PC-3 (cell line): Measurements from ENCODE around the gene TBPL1. TPM values are rescaled to one million over a fixed set of nuclear protein-coding genes. Genes with fewer than 3 reads are reported as not detected.

ENCODE experiments used
- ATAC-seq: fragments of 200-7000 bp; cut with Tn5 transposase; 2 replicates; pipeline ENCODE4 v1.9.1; 2020; ENCODE audit warnings: mild to moderate bottlenecking, moderate library complexity
- BruUV-seq: library from RNA; stranded (reverse); fragments of 400-500 nt; replicated peaks from 2 replicates; lab custom pipeline; 2021; lab: Mats Ljungman, UMichigan
- CTCF ChIA-PET: fragments of 300-600 bp; sonication (Branson Sonifier 250); formaldehyde crosslinking; loops from one replicate; lab custom pipeline; 2022; ENCODE audit warnings: antibody characterized with exemption; lab: Charles Lee
- POLR2A ChIA-PET: fragments of 300-600 bp; sonication (Branson Sonifier 250); formaldehyde crosslinking; loops from one replicate; lab custom pipeline; 2022; ENCODE audit warnings: antibody characterized with exemption; ENCODE audit not compliant: unreplicated experiment; lab: Charles Lee
- DNase-seq: peaks from one replicate; pipeline ENCODE4 v3.0.0-alpha.2; 2015
- H2AFZ ChIP-seq: fragments of 300-600 bp; sonication (generic); 2 replicates; pipeline ENCODE4 v1.6.0; 2016; ENCODE audit warnings: antibody characterized with exemption, low read length
- H3F3A ChIP-seq: fragments of 300-600 bp; sonication (generic); one replicate; pipeline ENCODE4 v1.6.0; 2017; ENCODE audit warnings: antibody characterized with exemption, low read length, control low read depth, mild to moderate bottlenecking; ENCODE audit not compliant: unreplicated experiment
- H3K27ac ChIP-seq: fragments of 300-600 bp; sonication (generic); 2 replicates; pipeline ENCODE4 v1.5.1; 2016; ENCODE audit warnings: mild to moderate bottlenecking, low read length
- H3K27me3 ChIP-seq: fragments of 300-600 bp; sonication (generic); 2 replicates; pipeline ENCODE4 v1.6.1; 2016; ENCODE audit warnings: low read length, mixed read lengths
- H3K36me3 ChIP-seq: fragments of 300-600 bp; sonication (generic); 2 replicates; pipeline ENCODE4 v1.6.1; 2016; ENCODE audit warnings: low read depth, mixed run types, low read length, mixed read lengths
- H3K4me1 ChIP-seq: fragments of 300-600 bp; sonication (generic); 2 replicates; pipeline ENCODE4 v1.5.1; 2016; ENCODE audit warnings: low read length; ENCODE audit not compliant: insufficient read depth
- H3K4me2 ChIP-seq: fragments of 300-600 bp; sonication (generic); 2 replicates; pipeline ENCODE4 v1.6.0; 2016; ENCODE audit warnings: low read length
- H3K4me3 ChIP-seq: fragments of 300-600 bp; sonication (generic); 2 replicates; pipeline ENCODE4 v1.5.1; 2016; ENCODE audit warnings: mild to moderate bottlenecking, low read length, mixed read lengths
- H3K79me2 ChIP-seq: fragments of 300-600 bp; sonication (generic); 2 replicates; pipeline ENCODE4 v1.6.1; 2017; ENCODE audit warnings: low read length, mixed read lengths
- H3K9ac ChIP-seq: fragments of 300-600 bp; sonication (generic); 2 replicates; pipeline ENCODE4 v1.6.0; 2016; ENCODE audit warnings: mild to moderate bottlenecking, low read length
- H3K9me2 ChIP-seq: fragments of 300-600 bp; sonication (generic); replicated peaks from 2 replicates; pipeline ENCODE4 v1.6.1; 2016; ENCODE audit warnings: mixed run types, low read length, mixed read lengths
- H3K9me3 ChIP-seq: fragments of 300-600 bp; sonication (generic); 2 replicates; pipeline ENCODE4 v1.6.1; 2016; ENCODE audit warnings: low read length, mixed read lengths
- H4K20me1 ChIP-seq: fragments of 300-600 bp; sonication (generic); 2 replicates; pipeline ENCODE4 v1.6.1; 2016; ENCODE audit warnings: low read length, mixed read lengths
- CTCF ChIP-seq: fragments of 300-600 bp; sonication (generic); conservative IDR thresholded peaks from 2 replicates; pipeline ENCODE4 v1.5.1; 2017; ENCODE audit warnings: antibody characterized with exemption, low read depth, mild to moderate bottlenecking, low read length
- EZH2 ChIP-seq: fragments of 300-600 bp; sonication (generic); IDR thresholded peaks from one replicate; pipeline ENCODE4 v1.6.1; 2017; ENCODE audit warnings: antibody characterized with exemption, mild to moderate bottlenecking, low read length; ENCODE audit not compliant: unreplicated experiment
- EZH2phosphoT487 ChIP-seq: fragments of 300-600 bp; sonication (generic); IDR thresholded peaks from 2 replicates; pipeline ENCODE4 v1.6.1; 2018; ENCODE audit warnings: mild to moderate bottlenecking, antibody characterized with exemption, low read length, borderline replicate concordance
- intact Hi-C: fragments of 100-400 bp; cut with micrococcal nuclease; formaldehyde crosslinking; loops from 2 replicates; pipeline ENCODE4 v1.9.0; 2023
- total RNA-seq: library from RNA; depleted of rRNA; stranded (reverse); fragments of >200 nt; gene quantifications from 2 replicates; pipeline ENCODE4 v1.2.3, GENCODE V29; 2014

TBPL1 gene
- total RNA-seq, 1 experiment from 2014 or later = 30.8 TPM

GRCh38 chr6:133985970-133986369 is 32.9 kb downstream of the TBPL1 start:
- intact Hi-C loops = no loop called here
- ChIA-PET POLR2A (no interaction called here), CTCF (no interaction called here)

GRCh38 chr6:133986942-133987341 is 33.9 kb downstream of the TBPL1 start:
- H3K27ac ChIP-seq = no peak overlapping the region
- peaks cover 4% of the 10 kb centered on the region for H3K36me3 ChIP-seq
- DNase-seq (no peak), ATAC-seq (no peak)
- H4K20me1 ChIP-seq = no peaks in the 10 kb centered on the region
- H3K4me1 ChIP-seq = peaks cover 49% of the 10 kb centered on the region
- no peak overlapping the region for H3K4me3 ChIP-seq
- no TSS peak for BruUV-seq
- no peaks in the 10 kb centered on the region for H3K9me3 ChIP-seq
- H3K9ac ChIP-seq = no peak overlapping the region
- H3K27me3 ChIP-seq = no peaks in the 10 kb centered on the region
- TF ChIP-seq CTCF = no peak
- TF ChIP-seq EZH2phosphoT487 = no peak
- no peak for TF ChIP-seq EZH2
- no peaks in the 10 kb centered on the region for H3K9me2 ChIP-seq
- H3F3A ChIP-seq = peaks cover 6% of the 10 kb centered on the region
- ChIA-PET CTCF (no interaction called here), POLR2A (no interaction called here)
- no peaks in the 10 kb centered on the region for H3K79me2 ChIP-seq
- H3K4me2 ChIP-seq = no peak overlapping the region
- no peak overlapping the region for H2AFZ ChIP-seq
- intact Hi-C loops = no loop called here

More at GRCh38 chr6:133985970-133986369, 32.9 kb downstream of the TBPL1 start:
- H3K79me2 ChIP-seq = no peaks in the 10 kb centered on the region
- TF ChIP-seq EZH2 = no peak
- TF ChIP-seq EZH2phosphoT487 = no peak
- TF ChIP-seq CTCF = no peak
- peaks cover 7% of the 10 kb centered on the region for H3K36me3 ChIP-seq
- H2AFZ ChIP-seq = no peak overlapping the region
- H3K4me1 ChIP-seq = peaks cover 40% of the 10 kb centered on the region
- no TSS peak for BruUV-seq
- ATAC-seq = no peak
- H3K9ac ChIP-seq = no peak overlapping the region
- peaks cover 6% of the 10 kb centered on the region for H3F3A ChIP-seq
- no peaks in the 10 kb centered on the region for H3K9me2 ChIP-seq
- H3K4me2 ChIP-seq = no peak overlapping the region
- no peak for DNase-seq
- no peaks in the 10 kb centered on the region for H3K9me3 ChIP-seq
- H4K20me1 ChIP-seq = no peaks in the 10 kb centered on the region
- H3K4me3 ChIP-seq = no peak overlapping the region
- H3K27me3 ChIP-seq = no peaks in the 10 kb centered on the region
- H3K27ac ChIP-seq = peak overlapping the region; percentile 54

DNA sequence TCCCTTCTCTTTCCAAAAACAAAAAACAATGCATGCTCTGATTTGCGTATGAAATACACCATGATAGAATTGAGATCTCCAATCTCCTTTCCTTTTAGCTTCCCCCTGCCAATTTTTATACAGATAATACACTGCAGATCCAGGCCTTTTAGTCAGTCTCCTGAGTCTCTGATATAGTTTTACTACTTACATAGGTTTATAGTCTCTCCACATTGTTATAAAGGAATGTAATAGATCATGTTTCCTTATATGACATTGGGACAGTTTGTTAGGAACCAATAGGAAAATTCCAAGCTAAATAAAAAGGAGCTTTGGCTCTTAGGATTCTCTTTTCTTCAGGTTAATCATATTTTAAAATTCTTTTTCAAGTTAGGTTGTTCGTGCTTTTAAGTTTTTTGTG is 36.5 kb downstream of the TBPL1 start:
- Histone ChIP-seq H3K4me1 (peaks cover 41% of the 10 kb centered on the region), H4K20me1 (no peaks in the 10 kb centered on the region), H3K9me3 (no peaks in the 10 kb centered on the region), H2AFZ (no peak overlapping the region), H3K27me3 (no peaks in the 10 kb centered on the region), H3K9me2 (no peaks in the 10 kb centered on the region), H3K9ac (no peak overlapping the region), H3K4me3 (no peak overlapping the region), H3K4me2 (peak overlapping the region; percentile 60; the same call in 1 of the 2 replicates), H3F3A (peaks cover 6% of the 10 kb centered on the region), H3K79me2 (no peaks in the 10 kb centered on the region), H3K36me3 (peaks cover 2% of the 10 kb centered on the region), H3K27ac (peak overlapping the region; percentile 82)
- intact Hi-C loops = no loop called here
- TF ChIP-seq EZH2phosphoT487 = no peak
- TF ChIP-seq CTCF = no peak
- no peak for TF ChIP-seq EZH2
- ATAC-seq = peak; percentile 52
- ChIA-PET CTCF (interaction anchor here (1.8 kb wide), 1 partner anchor 74 kb away, joined by 5 read pairs; no protein-coding TSS in a partner anchor), POLR2A (no interaction called here)
- peak; percentile 68 for DNase-seq
- no TSS peak for BruUV-seq
